Mesenchymal stem cell (in vitro differentiated cells and primary cell): ENCODE measurements around the gene GATA6.

Experiments used
- DNase-seq: peaks from one replicate; pipeline ENCODE4 v3.0.0-alpha.2; 2013
- H2AFZ ChIP-seq: one replicate; pipeline ENCODE4 v1.6.1; 2013; ENCODE audit warnings: low read depth, mild to moderate bottlenecking, control low read depth, inconsistent platforms, low read length, moderate library complexity
- H2AK5ac ChIP-seq: 2 replicates; pipeline ENCODE4 v1.6.1; 2013; ENCODE audit warnings: low read length, moderate library complexity, mild to moderate bottlenecking, inconsistent platforms; ENCODE audit not compliant: severe bottlenecking
- H2BK120ac ChIP-seq: one replicate; pipeline ENCODE4 v1.6.1; 2013; ENCODE audit warnings: low read depth, mild to moderate bottlenecking, inconsistent platforms, low read length, moderate library complexity
- H2BK12ac ChIP-seq, 2 experiments: one replicate each; pipeline ENCODE4 v1.6.1; 2013; ENCODE audit warnings: inconsistent platforms in 2 of 2, low read length in 2 of 2, mild to moderate bottlenecking in 2 of 2, moderate library complexity in 2 of 2, control low read depth in 1 of 2
- H2BK15ac ChIP-seq: one replicate; pipeline ENCODE4 v1.6.1; 2013; ENCODE audit warnings: mild to moderate bottlenecking, low read depth, inconsistent platforms; ENCODE audit not compliant: poor library complexity, severe bottlenecking
- H2BK5ac ChIP-seq: 2 replicates; pipeline ENCODE4 v1.6.1; 2013; ENCODE audit warnings: low read depth, mild to moderate bottlenecking, low read length, control low read depth, inconsistent platforms; ENCODE audit not compliant: poor library complexity, severe bottlenecking
- H3K14ac ChIP-seq, 2 experiments: one replicate each; pipeline ENCODE4 v1.6.1; 2013; ENCODE audit warnings: inconsistent platforms in 2 of 2, low read length in 2 of 2, control low read depth in 1 of 2, mild to moderate bottlenecking in 1 of 2, moderate library complexity in 1 of 2
- H3K18ac ChIP-seq, 2 experiments: one replicate each; pipeline ENCODE4 v1.6.1; 2013; ENCODE audit warnings: inconsistent platforms in 2 of 2, low read length in 2 of 2, control low read depth in 1 of 2, low read depth in 1 of 2, mild to moderate bottlenecking in 1 of 2
- H3K23ac ChIP-seq, 2 experiments: one replicate each; pipeline ENCODE4 v1.6.1; 2013; ENCODE audit warnings: inconsistent platforms in 2 of 2, low read length in 2 of 2, mild to moderate bottlenecking in 2 of 2, moderate library complexity in 2 of 2, control low read depth in 1 of 2
- H3K27ac ChIP-seq: 2 replicates; pipeline ENCODE4 v1.5.1; 2013; ENCODE audit warnings: mild to moderate bottlenecking, moderate library complexity, low read length, control low read depth, inconsistent platforms; ENCODE audit not compliant: poor library complexity, severe bottlenecking
- H3K27me3 ChIP-seq, 2 experiments: 2 replicates each; pipeline versions ENCODE4 v1.6.1 to v1.7.0; 2013; ENCODE audit warnings: low read length in 2 of 2, mild to moderate bottlenecking in 2 of 2, moderate library complexity in 2 of 2, control low read depth in 1 of 2, inconsistent platforms in 1 of 2; ENCODE audit not compliant: control insufficient read depth in 1 of 2, insufficient read depth in 1 of 2
- H3K36me3 ChIP-seq, 2 experiments: 2 replicates each; pipeline versions ENCODE4 v1.6.1 to v1.7.0; 2013; ENCODE audit warnings: low read length in 2 of 2, control low read depth in 1 of 2, inconsistent platforms in 1 of 2, low read depth in 1 of 2, mild to moderate bottlenecking in 1 of 2; ENCODE audit not compliant: insufficient read depth in 2 of 2, control insufficient read depth in 1 of 2
- H3K4ac ChIP-seq, 2 experiments: one replicate each; pipeline ENCODE4 v1.6.1; 2013; ENCODE audit warnings: inconsistent platforms in 2 of 2, low read length in 2 of 2, mild to moderate bottlenecking in 2 of 2, moderate library complexity in 2 of 2, control low read depth in 1 of 2, low read depth in 1 of 2
- H3K4me1 ChIP-seq: 2 replicates; pipeline ENCODE4 v1.6.1; 2013; ENCODE audit warnings: low read depth, low read length, control low read depth; ENCODE audit not compliant: control insufficient read depth, insufficient read depth
- H3K4me2 ChIP-seq: 2 replicates; pipeline ENCODE4 v1.6.1; 2013; ENCODE audit warnings: low read length, mild to moderate bottlenecking, inconsistent platforms; ENCODE audit not compliant: poor library complexity, severe bottlenecking
- H3K4me3 ChIP-seq, 2 experiments: 2 replicates each; pipeline versions ENCODE4 v1.5.1 to v1.7.0; 2013; ENCODE audit warnings: low read length in 2 of 2, mild to moderate bottlenecking in 2 of 2, control low read depth in 1 of 2, low read depth in 1 of 2; ENCODE audit not compliant: insufficient read depth in 1 of 2
- H3K79me1 ChIP-seq: replicated peaks from 2 replicates; pipeline ENCODE4 v1.6.1; 2013; ENCODE audit warnings: mild to moderate bottlenecking, control low read depth, low read length, inconsistent platforms; ENCODE audit not compliant: poor library complexity, severe bottlenecking
- H3K9ac ChIP-seq: 2 replicates; pipeline ENCODE4 v1.7.0; 2013; ENCODE audit warnings: mild to moderate bottlenecking, low read length, moderate library complexity
- H3K9me3 ChIP-seq: 2 replicates; pipeline ENCODE4 v1.7.0; 2013; ENCODE audit warnings: mild to moderate bottlenecking, low read length; ENCODE audit not compliant: control insufficient read depth
- H4K8ac ChIP-seq: one replicate; pipeline ENCODE4 v1.6.1; 2013; ENCODE audit warnings: inconsistent platforms, mild to moderate bottlenecking, low read length, moderate library complexity
- H4K91ac ChIP-seq: one replicate; pipeline ENCODE4 v1.6.1; 2013; ENCODE audit warnings: mild to moderate bottlenecking, low read length, inconsistent platforms
- WGBS: methylation state at CpG from one replicate; pipeline ENCODE4 v1.1.7; 2013; ENCODE audit warnings: mixed read lengths; 5-methylcytosine and 5-hydroxymethylcytosine counted together

GATA6 gene

DNA sequence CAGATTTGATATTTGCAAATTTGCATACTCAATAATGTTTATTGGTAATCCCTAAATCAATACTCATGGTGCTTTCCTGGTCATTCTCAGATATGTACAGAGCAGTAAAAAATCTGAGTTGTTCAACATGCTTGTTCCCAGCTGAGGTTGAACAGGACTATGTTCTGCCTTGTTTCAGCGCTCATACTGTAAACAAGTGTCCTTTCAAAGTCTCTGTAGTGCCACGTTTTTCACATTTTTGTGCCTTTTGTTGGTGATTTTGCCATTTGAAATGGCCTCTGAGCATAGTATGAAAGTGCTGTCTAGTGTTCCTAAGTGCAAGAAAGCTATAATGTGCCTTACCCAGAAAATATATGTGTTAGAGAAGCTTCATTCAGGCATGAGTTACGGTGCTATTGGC, 16.0 kb upstream of the GATA6 start:
- no peaks in the 10 kb centered on the region for H3K9me3 ChIP-seq
- no peak overlapping the region for H3K4me3 ChIP-seq

GRCh38 chr18:22155584-22155983, 13.8 kb upstream of the GATA6 start:
- H4K8ac ChIP-seq, result no peak overlapping the region
- WGBS, result 52% methylated on average over 2 of the region's 2 CpGs
- no peak overlapping the region for H3K4me2 ChIP-seq

More for the DNA sequence above, 16.0 kb upstream of the GATA6 start:
- H3K4me2 ChIP-seq, result no peak overlapping the region
- no peak overlapping the region for H3K14ac ChIP-seq
- no peak overlapping the region for H4K91ac ChIP-seq
- no peaks in the 10 kb centered on the region for H3K4me1 ChIP-seq
- no peak overlapping the region for H3K4ac ChIP-seq
- H3K27ac ChIP-seq, result no peak overlapping the region
- H2BK15ac ChIP-seq, result no peak overlapping the region
- H4K8ac ChIP-seq, result no peak overlapping the region
- H3K36me3 ChIP-seq, result no peaks in the 10 kb centered on the region
- H2BK120ac ChIP-seq, result no peak overlapping the region
- no peak overlapping the region for H3K23ac ChIP-seq
- H3K18ac ChIP-seq, result no peak overlapping the region
- no peak overlapping the region for H3K9ac ChIP-seq
- WGBS, result 37% methylated on average over 2 of the region's 3 CpGs
- no peak overlapping the region for H2BK5ac ChIP-seq
- H3K79me1 ChIP-seq, result no peaks in the 10 kb centered on the region
- H2AFZ ChIP-seq, result no peak overlapping the region
- no peak overlapping the region for H2AK5ac ChIP-seq
- peaks cover 18 to 28% of the 10 kb centered on the region in 2 experiments for H3K27me3 ChIP-seq
- H2BK12ac ChIP-seq, result no peak overlapping the region
- no peak for DNase-seq

GRCh38 chr18:22159014-22159413, 10.4 kb upstream of the GATA6 start:
- Histone ChIP-seq H3K4ac (no peak overlapping the region), H3K4me3 (no peak overlapping the region), H2BK5ac (no peak overlapping the region), H3K27me3 (peaks cover 37 to 49% of the 10 kb centered on the region in 2 experiments), H3K9me3 (no peaks in the 10 kb centered on the region), H3K9ac (no peak overlapping the region), H3K4me2 (no peak overlapping the region), H2BK12ac (no peak overlapping the region), H2BK15ac (no peak overlapping the region), H3K4me1 (no peaks in the 10 kb centered on the region), H3K36me3 (no peaks in the 10 kb centered on the region), H4K8ac (no peak overlapping the region), H3K23ac (no peak overlapping the region), H3K18ac (no peak overlapping the region), H2AK5ac (no peak overlapping the region), H4K91ac (no peak overlapping the region), H3K14ac (no peak overlapping the region), H2BK120ac (no peak overlapping the region), H2AFZ (no peak overlapping the region), H3K79me1 (no peaks in the 10 kb centered on the region), H3K27ac (no peak overlapping the region)
- WGBS, result 53% methylated on average over 2 of the region's 2 CpGs
- no peak for DNase-seq

More at GRCh38 chr18:22155584-22155983, 13.8 kb upstream of the GATA6 start:
- Histone ChIP-seq H2AK5ac (no peak overlapping the region), H3K27me3 (peaks cover 17 to 27% of the 10 kb centered on the region in 2 experiments), H3K4me3 (no peak overlapping the region), H3K4ac (no peak overlapping the region), H2AFZ (no peak overlapping the region), H4K91ac (no peak overlapping the region), H2BK12ac (no peak overlapping the region), H2BK120ac (no peak overlapping the region), H3K27ac (no peak overlapping the region), H3K9me3 (no peaks in the 10 kb centered on the region), H3K9ac (no peak overlapping the region), H3K23ac (no peak overlapping the region), H2BK15ac (no peak overlapping the region), H3K79me1 (no peaks in the 10 kb centered on the region), H3K14ac (no peak overlapping the region), H3K36me3 (no peaks in the 10 kb centered on the region), H3K4me1 (no peaks in the 10 kb centered on the region), H3K18ac (no peak overlapping the region), H2BK5ac (no peak overlapping the region)
- no peak for DNase-seq

DNA sequence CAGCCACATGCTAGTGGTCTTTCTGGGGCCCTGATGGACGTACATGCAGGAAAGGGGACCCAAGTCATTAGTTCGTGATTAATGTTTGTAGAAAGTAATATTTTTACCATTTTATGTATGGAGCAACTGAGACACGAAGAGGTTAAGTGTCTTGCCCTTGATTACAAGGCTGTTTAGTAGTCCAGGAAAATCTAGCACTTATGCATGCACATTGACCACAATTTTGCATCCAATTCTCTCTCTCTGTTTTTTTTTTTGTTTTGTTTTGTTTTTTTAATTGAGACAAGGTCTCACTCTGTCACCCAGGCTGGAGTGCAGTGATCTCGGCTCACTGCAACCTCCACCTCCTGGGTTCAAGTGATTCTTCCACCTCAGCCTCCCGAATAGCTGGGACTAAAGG, 8.3 kb upstream of the GATA6 start:
- no peak overlapping the region for H4K8ac ChIP-seq
- H3K4me2 ChIP-seq, result no peak overlapping the region
- no peak overlapping the region for H2BK12ac ChIP-seq
- 75% methylated on average over 4 of the region's 5 CpGs for WGBS
- H3K9me3 ChIP-seq, result no peaks in the 10 kb centered on the region
- no peak overlapping the region for H2AFZ ChIP-seq
- H3K27ac ChIP-seq, result no peak overlapping the region
- no peak overlapping the region for H2BK120ac ChIP-seq
- H3K4ac ChIP-seq, result no peak overlapping the region
- no peak overlapping the region for H3K4me3 ChIP-seq
- H3K36me3 ChIP-seq, result no peaks in the 10 kb centered on the region
- no peak overlapping the region for H3K14ac ChIP-seq
- peaks cover 57 to 68% of the 10 kb centered on the region in 2 experiments for H3K27me3 ChIP-seq
- no peak overlapping the region for H3K18ac ChIP-seq
- no peaks in the 10 kb centered on the region for H3K79me1 ChIP-seq
- H3K23ac ChIP-seq, result no peak overlapping the region
- no peak overlapping the region for H4K91ac ChIP-seq
- H2BK15ac ChIP-seq, result no peak overlapping the region
- no peak overlapping the region for H2BK5ac ChIP-seq
- no peak overlapping the region for H3K9ac ChIP-seq
- H3K4me1 ChIP-seq, result peaks cover 12% of the 10 kb centered on the region
- no peak for DNase-seq
- no peak overlapping the region for H2AK5ac ChIP-seq
